MM.1S (cell line): ENCODE measurements around the gene KCTD11.

Source experiments
- DNase-seq: peaks from one replicate; pipeline ENCODE4 v3.0.0-alpha.2; 2015
- H2AFZ ChIP-seq: fragments of 300-600 bp; sonication (generic); 2 replicates; pipeline ENCODE4 v1.6.0; 2016; ENCODE audit warnings: antibody characterized with exemption, low read length
- H3F3A ChIP-seq: fragments of 300-600 bp; sonication (generic); 2 replicates; pipeline ENCODE4 v1.6.1; 2016; ENCODE audit warnings: mild to moderate bottlenecking, antibody characterized with exemption, low read length, moderate library complexity, mixed read lengths; ENCODE audit not compliant: insufficient read depth
- H3K27ac ChIP-seq: fragments of 300-600 bp; sonication (generic); 2 replicates; pipeline ENCODE4 v1.5.1; 2016; ENCODE audit warnings: mild to moderate bottlenecking, low read length
- H3K27me3 ChIP-seq: fragments of 300-600 bp; sonication (generic); replicated peaks from 2 replicates; pipeline ENCODE4 v1.6.0; 2016; ENCODE audit warnings: low read length; ENCODE audit not compliant: insufficient read depth
- H3K36me3 ChIP-seq: fragments of 300-600 bp; sonication (generic); replicated peaks from 2 replicates; pipeline ENCODE4 v1.6.1; 2016; ENCODE audit warnings: mild to moderate bottlenecking, low read length, mixed read lengths; ENCODE audit not compliant: insufficient read depth
- H3K4me1 ChIP-seq: fragments of 300-600 bp; sonication (generic); 2 replicates; pipeline ENCODE4 v1.6.1; 2016; ENCODE audit warnings: low read length, mixed read lengths
- H3K4me2 ChIP-seq: fragments of 300-600 bp; sonication (generic); 2 replicates; pipeline ENCODE4 v1.6.0; 2016; ENCODE audit warnings: low read depth, low read length
- H3K4me3 ChIP-seq: fragments of 300-600 bp; sonication (generic); 2 replicates; pipeline ENCODE4 v1.5.1; 2016; ENCODE audit warnings: low read length, mixed read lengths
- H3K79me2 ChIP-seq: fragments of 300-600 bp; sonication (generic); 2 replicates; pipeline ENCODE4 v1.6.1; 2016; ENCODE audit warnings: mixed run types, low read length, mixed read lengths
- H3K9ac ChIP-seq: fragments of 300-600 bp; sonication (generic); 2 replicates; pipeline ENCODE4 v1.6.1; 2016; ENCODE audit warnings: low read length, mixed read lengths
- H3K9me2 ChIP-seq: fragments of 300-600 bp; sonication (generic); replicated peaks from 2 replicates; pipeline ENCODE4 v1.6.1; 2016; ENCODE audit warnings: mild to moderate bottlenecking, low read length, mixed read lengths; ENCODE audit not compliant: insufficient read depth
- H3K9me3 ChIP-seq: fragments of 300-600 bp; sonication (generic); replicated peaks from 2 replicates; pipeline ENCODE4 v1.6.1; 2016; ENCODE audit warnings: mild to moderate bottlenecking, low read length, mixed read lengths; ENCODE audit not compliant: insufficient read depth
- H4K20me1 ChIP-seq: fragments of 300-600 bp; sonication (generic); 2 replicates; pipeline ENCODE4 v1.6.1; 2016; ENCODE audit warnings: mild to moderate bottlenecking, low read length, moderate library complexity, mixed read lengths; ENCODE audit not compliant: insufficient read depth
- CTCF ChIP-seq: fragments of 300-600 bp; sonication (generic); IDR thresholded peaks from 2 replicates; pipeline ENCODE4 v1.5.1; 2016; ENCODE audit warnings: antibody characterized with exemption, low read length, mixed read lengths
- EZH2 ChIP-seq: fragments of 300-600 bp; sonication (generic); optimal IDR thresholded peaks from 2 replicates; pipeline ENCODE3; 2017; ENCODE audit warnings: low read depth, mild to moderate bottlenecking, antibody characterized with exemption, low read length, mixed read lengths
- EZH2phosphoT487 ChIP-seq: fragments of 300-600 bp; sonication (generic); IDR thresholded peaks from 2 replicates; pipeline ENCODE4 v1.6.1; 2018; ENCODE audit warnings: antibody characterized with exemption, low read length

KCTD11 gene

GRCh38 chr17:7393613-7394451 lies 41.9 kb downstream of the KCTD11 start:
- Histone ChIP-seq H3K36me3 (no peaks in the 10 kb centered on the region), H3K4me2 (peak overlapping the region; percentile 100), H3K79me2 (no peaks in the 10 kb centered on the region), H3K9me3 (no peaks in the 10 kb centered on the region), H4K20me1 (no peaks in the 10 kb centered on the region), H2AFZ (peak overlapping the region; percentile 93), H3K9me2 (no peaks in the 10 kb centered on the region), H3K27ac (peak overlapping the region; percentile 61; the same call in 1 of the 2 replicates), H3K27me3 (no peaks in the 10 kb centered on the region), H3F3A (peaks cover 6% of the 10 kb centered on the region; the same call in 1 of the 2 replicates), H3K4me1 (0 out of 2 replicates have a peak, but pooled peaks cover 3% of the 10 kb centered on the region), H3K9ac (peak overlapping the region; percentile 58; the same call in 1 of the 2 replicates), H3K4me3 (peak overlapping the region; percentile 85)
- TF ChIP-seq EZH2phosphoT487 = no peak
- no peak for TF ChIP-seq EZH2
- TF ChIP-seq CTCF = no peak
- DNase-seq = peak; percentile 57

GRCh38 chr17:7394452-7395191 lies 42.7 kb downstream of the KCTD11 start, which contains the start of gene PLSCR3:
PLSCR3 (minus strand) TSS chr17:7394525; CDS start chr17:7394110, 415 bp downstream.
- Histone ChIP-seq H3K4me2 (peak within 1 kb of the TSS; percentile 100), H3K4me3 (peak within 1 kb of the TSS; percentile 85), H3K4me1 (0 out of 2 replicates have a peak, but pooled peaks cover 3% of the 10 kb centered on the region), H3K9me3 (no peaks in the 10 kb centered on the region), H3K27ac (peak within 1 kb of the TSS; percentile 61; the same call in 1 of the 2 replicates), H4K20me1 (no peaks in the 10 kb centered on the region), H3F3A (peaks cover 6% of the 10 kb centered on the region; the same call in 1 of the 2 replicates), H3K79me2 (no peaks in the 10 kb centered on the region), H3K36me3 (no peaks in the 10 kb centered on the region), H2AFZ (peak within 1 kb of the TSS; percentile 93), H3K27me3 (no peaks in the 10 kb centered on the region), H3K9me2 (no peaks in the 10 kb centered on the region), H3K9ac (peak within 1 kb of the TSS; percentile 58; the same call in 1 of the 2 replicates)
- peak; percentile 49 for TF ChIP-seq CTCF
- TF ChIP-seq EZH2phosphoT487 = no peak
- peak; percentile 85 for DNase-seq

- no peaks in the 10 kb centered on the region for H3K27me3 ChIP-seq
- DNase-seq = no peak
- H3K27ac ChIP-seq = no peak overlapping the region
- H3K79me2 ChIP-seq = no peaks in the 10 kb centered on the region
- no peak overlapping the region for H3K4me3 ChIP-seq
- H3K36me3 ChIP-seq = no peaks in the 10 kb centered on the region
- no peak overlapping the region for H2AFZ ChIP-seq
- H3K9me2 ChIP-seq = no peaks in the 10 kb centered on the region
- TF ChIP-seq EZH2phosphoT487 (no peak), CTCF (no peak), EZH2 (no peak)
- no peak overlapping the region for H3K4me2 ChIP-seq
- peaks cover 6% of the 10 kb centered on the region; the same call in 1 of the 2 replicates for H3F3A ChIP-seq
- 0 out of 2 replicates have a peak, but pooled peaks cover 3% of the 10 kb centered on the region for H3K4me1 ChIP-seq
- H3K9me3 ChIP-seq = no peaks in the 10 kb centered on the region
- no peak overlapping the region for H3K9ac ChIP-seq
- no peaks in the 10 kb centered on the region for H4K20me1 ChIP-seq
Observed at GRCh38 chr17:7396147-7396546, 44.2 kb downstream of the KCTD11 start.
